SK-N-SH (cell line): Measurements from ENCODE around the gene NLK. TPM values are rescaled to one million over a fixed set of nuclear protein-coding genes. Genes with fewer than 3 reads are reported as not detected.

Experiments used
- CTCF ChIA-PET: fragments of 300-600, 350-600 bp; formaldehyde crosslinking; extraction: SDS; loops from one replicate; lab custom pipeline; 2021; lab: Yijun Ruan, JAX
- POLR2A ChIA-PET: fragments of 350-600 bp; sonication (Branson Sonifier 250); formaldehyde crosslinking; extraction: SDS; loops from one replicate; lab custom pipeline; 2020; ENCODE audit warnings: antibody characterized with exemption, inconsistent platforms; lab: Yijun Ruan, JAX
- DNase-seq: peaks from one replicate; pipeline ENCODE4 v3.0.0; 2012
- H2AFZ ChIP-seq: fragments of 200-600 bp; sonication (generic); 2 replicates; pipeline ENCODE4 v1.8.1; 2016; ENCODE audit warnings: antibody characterized with exemption, mild to moderate bottlenecking, low read depth
- H3F3A ChIP-seq: fragments of 200-600 bp; sonication (generic); replicated peaks from 2 replicates; pipeline ENCODE3; 2016; ENCODE audit warnings: antibody characterized with exemption, mild to moderate bottlenecking; ENCODE audit not compliant: insufficient read depth
- H3K27ac ChIP-seq, 2 experiments: fragments of 200-500 bp in 1 of 2; fragments of 200-600 bp in 1 of 2; sonication (Bioruptor generic) in 1 of 2; sonication (generic), shearing (Covaris generic) in 1 of 2; 2 replicates each; pipeline versions ENCODE4 v1.5.1 to v1.6.1; 2014 to 2016; ENCODE audit warnings: low read depth in 2 of 2, inconsistent platforms in 1 of 2, low read length in 1 of 2, mild to moderate bottlenecking in 1 of 2, mixed read lengths in 1 of 2
- H3K27me3 ChIP-seq: fragments of 200-600 bp; sonication (generic), shearing (Covaris generic); 2 replicates; pipeline ENCODE4 v1.6.1; 2016; ENCODE audit warnings: mixed run types; ENCODE audit not compliant: insufficient read depth
- H3K36me3 ChIP-seq, 2 experiments: fragments of 200-500 bp in 1 of 2; fragments of 200-600 bp in 1 of 2; sonication (Bioruptor generic) in 1 of 2; sonication (generic) in 1 of 2; replicated peaks in 1 of 2; 2 replicates each; pipeline versions ENCODE3 to v1.5.1; 2014 to 2016; ENCODE audit warnings: low read length in 1 of 2, mild to moderate bottlenecking in 1 of 2; ENCODE audit not compliant: insufficient read depth in 2 of 2, control insufficient read depth in 1 of 2
- H3K4me1 ChIP-seq, 2 experiments: fragments of 200-500 bp in 1 of 2; fragments of 200-600 bp in 1 of 2; sonication (Bioruptor generic) in 1 of 2; sonication (generic), shearing (Covaris generic) in 1 of 2; 2 replicates each; pipeline versions ENCODE4 v1.5.1 to v1.6.1; 2014 to 2016; ENCODE audit warnings: low read depth in 1 of 2, low read length in 1 of 2, mixed run types in 1 of 2; ENCODE audit not compliant: insufficient read depth in 2 of 2, control insufficient read depth in 1 of 2
- H3K4me2 ChIP-seq: fragments of 200-600 bp; sonication (generic), shearing (Covaris generic); 2 replicates; pipeline ENCODE4 v1.6.1; 2017; ENCODE audit warnings: mixed run types
- H3K4me3 ChIP-seq, 2 experiments: fragments of 200-500 bp in 1 of 2; fragments of 200-600 bp in 1 of 2; sonication (Bioruptor generic) in 1 of 2; sonication (generic), shearing (Covaris generic) in 1 of 2; 2 replicates each; pipeline versions ENCODE4 v1.5.1 to v1.8.1; 2014 to 2016; ENCODE audit warnings: low read depth in 2 of 2, inconsistent platforms in 1 of 2, low read length in 1 of 2, mild to moderate bottlenecking in 1 of 2, mixed read lengths in 1 of 2, moderate library complexity in 1 of 2
- H3K79me2 ChIP-seq: fragments of 200-600 bp; sonication (generic); 2 replicates; pipeline ENCODE4 v1.8.1; 2017; ENCODE audit warnings: mild to moderate bottlenecking; ENCODE audit not compliant: insufficient read depth
- H3K9ac ChIP-seq: fragments of 200-600 bp; sonication (generic); 2 replicates; pipeline ENCODE4 v1.6.1; 2017; ENCODE audit warnings: mixed run types
- H3K9me2 ChIP-seq: fragments of 200-600 bp; sonication (generic); 2 replicates; pipeline ENCODE4 v1.6.1; 2017; ENCODE audit warnings: mixed run types
- H3K9me3 ChIP-seq: fragments of 200-600 bp; sonication (generic); 2 replicates; pipeline ENCODE4 v1.6.1; 2017; ENCODE audit warnings: mixed run types, mild to moderate bottlenecking, moderate library complexity
- H4K20me1 ChIP-seq: fragments of 200-600 bp; sonication (generic); 2 replicates; pipeline ENCODE4 v1.6.1; 2017; ENCODE audit warnings: mild to moderate bottlenecking, mixed run types; ENCODE audit not compliant: insufficient read depth
- FOSL2 ChIP-seq: IDR thresholded peaks from 2 replicates; pipeline ENCODE4 v1.4.0; 2012; ENCODE audit warnings: low read depth, mild to moderate bottlenecking, moderate library complexity, borderline replicate concordance
- FOXM1 ChIP-seq: IDR thresholded peaks from 2 replicates; pipeline ENCODE4 v1.4.0; 2012; ENCODE audit warnings: low read depth, mild to moderate bottlenecking
- GATA2 ChIP-seq: sonication (generic); formaldehyde crosslinking; IDR thresholded peaks from 2 replicates; pipeline ENCODE4 v1.5.0; 2020; ENCODE audit warnings: mild to moderate bottlenecking, missing genetic modification reagents
- NFIC ChIP-seq: IDR thresholded peaks from 2 replicates; pipeline ENCODE4 v1.4.0; 2012; ENCODE audit warnings: borderline replicate concordance
- RAD21 ChIP-seq: IDR thresholded peaks from 2 replicates; pipeline ENCODE4 v1.6.1; 2012; ENCODE audit warnings: mild to moderate bottlenecking, low read length
- RXRA ChIP-seq: IDR thresholded peaks from 2 replicates; pipeline ENCODE4 v1.4.0; 2012; ENCODE audit warnings: low read depth, mild to moderate bottlenecking, borderline replicate concordance
- SMC3 ChIP-seq: IDR thresholded peaks from 2 replicates; pipeline ENCODE4 v1.6.1; 2012; ENCODE audit warnings: low read depth, low read length, improper control_type of control experiment
- TCF12 ChIP-seq: IDR thresholded peaks from 2 replicates; pipeline ENCODE4 v1.4.0; 2012
- YY1 ChIP-seq: IDR thresholded peaks from 2 replicates; pipeline ENCODE4 v1.4.0; 2012; ENCODE audit warnings: low read depth, mild to moderate bottlenecking
- WGBS: methylation state at CpG from one replicate; pipeline ENCODE4 v1.1.6; 2017; ENCODE audit warnings: low lambda C conversion rate; 5-methylcytosine and 5-hydroxymethylcytosine counted together
- polyA plus RNA-seq, 3 experiments: library from polyadenylated mRNA; depleted of rRNA; stranded (reverse); fragments of >200 nt; gene quantifications; 2 replicates each; pipeline ENCODE4 v1.2.3, GENCODE V29; 2012
- TF ChIP-seq, protein P1 (sequence below): IDR thresholded peaks from 2 replicates; pipeline ENCODE4 v1.4.0; 2012; ENCODE audit warnings: low read depth, borderline replicate concordance
- TF ChIP-seq, protein P2 (sequence below): IDR thresholded peaks from 2 replicates; pipeline ENCODE4 v1.6.1; 2012; ENCODE audit warnings: mild to moderate bottlenecking, low read depth, low read length, moderate library complexity
- TF ChIP-seq, protein P3 (sequence below): fragments of 200-600 bp; sonication (generic); IDR thresholded peaks from 2 replicates; pipeline ENCODE4 v1.6.1; 2017; ENCODE audit warnings: antibody characterized with exemption, mild to moderate bottlenecking, moderate library complexity

The NLK gene
- polyA plus RNA-seq, 1 of the 3 experiments (the other 2 are of a cell fraction), result 12.3 TPM

DNA sequence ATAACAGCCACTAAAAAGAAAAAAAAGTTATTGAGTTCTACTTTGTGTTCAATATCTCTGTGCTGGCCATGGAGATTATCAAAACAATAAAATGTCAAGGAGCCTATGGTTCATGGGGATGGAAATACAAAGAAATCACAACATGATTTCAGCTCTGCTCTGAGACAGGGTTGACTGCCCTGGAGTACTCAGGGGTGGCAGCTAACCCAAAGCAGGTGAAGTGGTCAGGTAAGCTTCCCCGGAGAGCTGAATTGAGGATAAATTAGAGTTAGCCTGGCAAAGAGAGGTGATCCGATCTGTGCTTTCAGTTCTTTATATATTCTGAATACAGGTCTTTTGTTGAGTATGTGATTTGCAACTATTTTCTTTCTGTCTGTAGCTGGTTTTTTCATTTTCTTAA is 157.3 kb downstream of the NLK start:
- H2AFZ ChIP-seq, result no peak overlapping the region
- ChIA-PET CTCF (interaction anchor here (0.6 kb wide), 1 partner anchor 415 kb away, joined by 3 read pairs; no protein-coding TSS in a partner anchor), POLR2A (interaction anchor here (0.6 kb wide), 1 partner anchor 68 kb away, joined by 3 read pairs; no protein-coding TSS in a partner anchor)
- H3K4me1 ChIP-seq, result 0 out of 4 replicates have a peak, but pooled peaks cover 0 to 5% of the 10 kb centered on the region in 2 experiments
- no peak overlapping the region for H3K9ac ChIP-seq
- peaks cover 10 to 22% of the 10 kb centered on the region in 2 experiments for H3K36me3 ChIP-seq
- 98% methylated on average over 2 of the region's 2 CpGs for WGBS
- TF ChIP-seq YY1, result no peak
- no peak for TF ChIP-seq FOSL2
- TF ChIP-seq TCF12, result no peak
- TF ChIP-seq, protein P1, sequence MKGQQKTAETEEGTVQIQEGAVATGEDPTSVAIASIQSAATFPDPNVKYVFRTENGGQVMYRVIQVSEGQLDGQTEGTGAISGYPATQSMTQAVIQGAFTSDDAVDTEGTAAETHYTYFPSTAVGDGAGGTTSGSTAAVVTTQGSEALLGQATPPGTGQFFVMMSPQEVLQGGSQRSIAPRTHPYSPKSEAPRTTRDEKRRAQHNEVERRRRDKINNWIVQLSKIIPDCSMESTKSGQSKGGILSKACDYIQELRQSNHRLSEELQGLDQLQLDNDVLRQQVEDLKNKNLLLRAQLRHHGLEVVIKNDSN, result no peak
- no peak for TF ChIP-seq FOXM1
- TF ChIP-seq RAD21, result no peak
- TF ChIP-seq GATA2 (CRISPR knock-in tag), result no peak
- no peak for TF ChIP-seq NFIC
- TF ChIP-seq SMC3, result no peak
- no peak for TF ChIP-seq RXRA
- TF ChIP-seq, protein P2, sequence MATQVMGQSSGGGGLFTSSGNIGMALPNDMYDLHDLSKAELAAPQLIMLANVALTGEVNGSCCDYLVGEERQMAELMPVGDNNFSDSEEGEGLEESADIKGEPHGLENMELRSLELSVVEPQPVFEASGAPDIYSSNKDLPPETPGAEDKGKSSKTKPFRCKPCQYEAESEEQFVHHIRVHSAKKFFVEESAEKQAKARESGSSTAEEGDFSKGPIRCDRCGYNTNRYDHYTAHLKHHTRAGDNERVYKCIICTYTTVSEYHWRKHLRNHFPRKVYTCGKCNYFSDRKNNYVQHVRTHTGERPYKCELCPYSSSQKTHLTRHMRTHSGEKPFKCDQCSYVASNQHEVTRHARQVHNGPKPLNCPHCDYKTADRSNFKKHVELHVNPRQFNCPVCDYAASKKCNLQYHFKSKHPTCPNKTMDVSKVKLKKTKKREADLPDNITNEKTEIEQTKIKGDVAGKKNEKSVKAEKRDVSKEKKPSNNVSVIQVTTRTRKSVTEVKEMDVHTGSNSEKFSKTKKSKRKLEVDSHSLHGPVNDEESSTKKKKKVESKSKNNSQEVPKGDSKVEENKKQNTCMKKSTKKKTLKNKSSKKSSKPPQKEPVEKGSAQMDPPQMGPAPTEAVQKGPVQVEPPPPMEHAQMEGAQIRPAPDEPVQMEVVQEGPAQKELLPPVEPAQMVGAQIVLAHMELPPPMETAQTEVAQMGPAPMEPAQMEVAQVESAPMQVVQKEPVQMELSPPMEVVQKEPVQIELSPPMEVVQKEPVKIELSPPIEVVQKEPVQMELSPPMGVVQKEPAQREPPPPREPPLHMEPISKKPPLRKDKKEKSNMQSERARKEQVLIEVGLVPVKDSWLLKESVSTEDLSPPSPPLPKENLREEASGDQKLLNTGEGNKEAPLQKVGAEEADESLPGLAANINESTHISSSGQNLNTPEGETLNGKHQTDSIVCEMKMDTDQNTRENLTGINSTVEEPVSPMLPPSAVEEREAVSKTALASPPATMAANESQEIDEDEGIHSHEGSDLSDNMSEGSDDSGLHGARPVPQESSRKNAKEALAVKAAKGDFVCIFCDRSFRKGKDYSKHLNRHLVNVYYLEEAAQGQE, result no peak
- TF ChIP-seq, protein P3, sequence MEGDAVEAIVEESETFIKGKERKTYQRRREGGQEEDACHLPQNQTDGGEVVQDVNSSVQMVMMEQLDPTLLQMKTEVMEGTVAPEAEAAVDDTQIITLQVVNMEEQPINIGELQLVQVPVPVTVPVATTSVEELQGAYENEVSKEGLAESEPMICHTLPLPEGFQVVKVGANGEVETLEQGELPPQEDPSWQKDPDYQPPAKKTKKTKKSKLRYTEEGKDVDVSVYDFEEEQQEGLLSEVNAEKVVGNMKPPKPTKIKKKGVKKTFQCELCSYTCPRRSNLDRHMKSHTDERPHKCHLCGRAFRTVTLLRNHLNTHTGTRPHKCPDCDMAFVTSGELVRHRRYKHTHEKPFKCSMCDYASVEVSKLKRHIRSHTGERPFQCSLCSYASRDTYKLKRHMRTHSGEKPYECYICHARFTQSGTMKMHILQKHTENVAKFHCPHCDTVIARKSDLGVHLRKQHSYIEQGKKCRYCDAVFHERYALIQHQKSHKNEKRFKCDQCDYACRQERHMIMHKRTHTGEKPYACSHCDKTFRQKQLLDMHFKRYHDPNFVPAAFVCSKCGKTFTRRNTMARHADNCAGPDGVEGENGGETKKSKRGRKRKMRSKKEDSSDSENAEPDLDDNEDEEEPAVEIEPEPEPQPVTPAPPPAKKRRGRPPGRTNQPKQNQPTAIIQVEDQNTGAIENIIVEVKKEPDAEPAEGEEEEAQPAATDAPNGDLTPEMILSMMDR, result no peak
- H4K20me1 ChIP-seq, result no peaks in the 10 kb centered on the region
- H3F3A ChIP-seq, result peaks cover 3% of the 10 kb centered on the region
- H3K9me3 ChIP-seq, result no peaks in the 10 kb centered on the region
- no peaks in the 10 kb centered on the region for H3K27me3 ChIP-seq
- H3K4me3 ChIP-seq, result no peak overlapping the region
- H3K27ac ChIP-seq, result no peak overlapping the region
- H3K4me2 ChIP-seq, result no peak overlapping the region
- no peak for DNase-seq
- no peaks in the 10 kb centered on the region for H3K79me2 ChIP-seq
- no peaks in the 10 kb centered on the region for H3K9me2 ChIP-seq
